Measurements from ENCODE around the gene BRIP1.

BRIP1 gene

GRCh38 chr17:61638087-61638486, 225.2 kb downstream of the BRIP1 start:
- no peak for DNase-seq (ENCODE audit: low read depth in 3 of 3, low spot score in 1 of 3)

- peak in 2 of 3 donors; percentile 3 to 5 for DNase-seq (ENCODE audit: low read depth in 3 of 3, low spot score in 1 of 3)
These were observed 227.4 kb downstream of the BRIP1 start for GRCh38 chr17:61635913-61636432.

- DNase-seq (ENCODE audit: low read depth in 3 of 3, low spot score in 1 of 3) = no peak
These were observed 228.3 kb downstream of the BRIP1 start for GRCh38 chr17:61634942-61635538.

- no peak for DNase-seq (ENCODE audit: low read depth in 3 of 3, low spot score in 1 of 3)
These were observed 229.3 kb downstream of the BRIP1 start for GRCh38 chr17:61634011-61634539.

GRCh38 chr17:61632826-61633225, 230.5 kb downstream of the BRIP1 start:
- DNase-seq (ENCODE audit: low read depth in 3 of 3, low spot score in 1 of 3) = no peak

GRCh38 chr17:61631800-61632199, 231.5 kb downstream of the BRIP1 start:
- no peak for DNase-seq (ENCODE audit: low read depth in 3 of 3, low spot score in 1 of 3)

All from stimulated activated CD4-positive, alpha-beta T cell treated with anti-CD3 and anti-CD28 coated beads, TNF-alpha, amount 100 ng/mL, for 1 hour (primary cell).